Measurements from ENCODE around the gene MAS1L.

The MAS1L gene, protein sequence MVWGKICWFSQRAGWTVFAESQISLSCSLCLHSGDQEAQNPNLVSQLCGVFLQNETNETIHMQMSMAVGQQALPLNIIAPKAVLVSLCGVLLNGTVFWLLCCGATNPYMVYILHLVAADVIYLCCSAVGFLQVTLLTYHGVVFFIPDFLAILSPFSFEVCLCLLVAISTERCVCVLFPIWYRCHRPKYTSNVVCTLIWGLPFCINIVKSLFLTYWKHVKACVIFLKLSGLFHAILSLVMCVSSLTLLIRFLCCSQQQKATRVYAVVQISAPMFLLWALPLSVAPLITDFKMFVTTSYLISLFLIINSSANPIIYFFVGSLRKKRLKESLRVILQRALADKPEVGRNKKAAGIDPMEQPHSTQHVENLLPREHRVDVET

DNA sequence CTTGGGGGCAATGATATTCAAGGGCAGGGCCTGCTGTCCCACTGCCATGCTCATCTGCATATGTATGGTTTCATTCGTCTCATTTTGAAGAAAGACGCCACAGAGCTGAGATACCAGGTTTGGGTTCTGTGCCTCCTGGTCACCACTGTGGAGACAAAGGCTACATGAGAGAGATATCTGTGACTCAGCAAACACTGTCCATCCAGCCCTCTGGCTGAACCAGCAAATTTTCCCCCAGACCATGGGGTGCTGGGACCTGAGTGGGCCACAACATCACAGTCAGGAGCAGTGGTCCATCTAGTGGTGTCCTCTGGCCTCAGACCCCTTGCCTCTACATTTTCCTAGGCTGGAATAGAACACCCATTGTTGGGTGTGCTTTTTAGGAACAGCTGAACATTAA is at the start of gene MAS1L:
Gene MAS1L (minus strand): TSS at position 297 of the 400 bp plus-strand sequence. CDS start 54 bp downstream, at position 243.
- DNase-seq, result no peak

DNA sequence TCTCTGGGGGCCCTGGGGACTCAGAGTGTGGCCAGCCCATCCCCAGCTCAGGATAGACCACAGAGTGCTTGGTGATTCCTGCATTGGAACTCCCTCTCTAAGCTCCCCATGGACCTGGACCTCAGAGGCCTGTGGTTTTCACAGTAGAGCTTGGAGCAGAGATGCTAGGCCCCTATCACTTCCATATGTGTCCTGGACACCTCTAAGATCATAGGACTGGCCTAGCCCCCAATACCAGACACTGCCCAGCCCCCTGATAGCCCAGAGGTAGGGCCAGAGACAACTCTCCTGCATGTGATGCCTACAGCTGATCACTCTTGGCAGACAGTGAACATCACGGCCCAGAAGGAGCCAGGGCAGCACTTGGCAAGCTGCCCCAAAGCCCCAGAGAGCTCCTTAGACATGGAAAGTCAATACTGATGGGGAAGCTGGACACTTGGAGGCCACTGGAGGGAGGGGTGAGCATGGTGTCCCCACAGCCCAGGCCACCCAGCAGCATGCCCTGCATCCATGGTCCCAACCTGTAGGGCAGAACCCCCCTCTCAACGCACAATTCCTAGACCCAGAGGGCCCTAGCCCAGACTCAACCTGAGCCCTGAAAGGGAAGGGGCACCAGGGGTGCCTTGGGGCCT is 44.7 kb upstream of the MAS1L start:
- no peak for DNase-seq

DNA sequence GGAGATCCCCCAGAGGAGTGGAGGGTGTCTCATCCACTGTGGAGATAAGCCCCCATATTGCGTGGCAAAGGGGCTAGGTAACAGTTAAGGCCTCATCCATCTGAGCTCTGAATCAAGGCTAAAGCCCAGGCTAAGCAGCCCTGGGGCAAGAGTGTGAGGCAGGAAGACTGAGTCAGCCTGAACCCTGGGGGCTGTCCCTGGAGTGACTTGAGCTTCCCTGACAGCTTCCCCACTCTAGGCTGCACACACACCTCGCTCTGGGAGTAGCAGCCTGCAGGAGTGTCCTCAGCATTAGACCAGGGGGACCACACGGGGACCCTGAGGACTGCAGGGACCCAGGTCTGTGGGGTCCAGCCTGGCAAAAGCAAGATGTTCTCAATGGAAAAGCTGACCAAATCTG is 43.9 kb upstream of the MAS1L start:
- DNase-seq, result no peak

- DNase-seq, result no peak
Observed at GRCh38 chr6:29530671-29531310, 43.0 kb upstream of the MAS1L start.

GRCh38 chr6:29529956-29530355 is 42.2 kb upstream of the MAS1L start:
- DNase-seq, result no peak

GRCh38 chr6:29528988-29529560 is 41.3 kb upstream of the MAS1L start:
- no peak for DNase-seq

- DNase-seq, result no peak
Observed at GRCh38 chr6:29528300-29528931, 40.7 kb upstream of the MAS1L start.

GRCh38 chr6:29527564-29527963 is 39.8 kb upstream of the MAS1L start:
- DNase-seq, result no peak

- no peak for DNase-seq
Observed at GRCh38 chr6:29527126-29527525, 39.4 kb upstream of the MAS1L start.

- DNase-seq, result no peak
Observed at GRCh38 chr6:29525311-29525639, 37.5 kb upstream of the MAS1L start.

GRCh38 chr6:29524444-29525310 is 36.9 kb upstream of the MAS1L start:
- no peak for DNase-seq

GRCh38 chr6:29524044-29524443 is 36.3 kb upstream of the MAS1L start:
- no peak for DNase-seq

GRCh38 chr6:29522227-29522626 is 34.5 kb upstream of the MAS1L start:
- DNase-seq, result no peak

- no peak for DNase-seq
Observed at GRCh38 chr6:29521006-29521680, 33.4 kb upstream of the MAS1L start.

DNA sequence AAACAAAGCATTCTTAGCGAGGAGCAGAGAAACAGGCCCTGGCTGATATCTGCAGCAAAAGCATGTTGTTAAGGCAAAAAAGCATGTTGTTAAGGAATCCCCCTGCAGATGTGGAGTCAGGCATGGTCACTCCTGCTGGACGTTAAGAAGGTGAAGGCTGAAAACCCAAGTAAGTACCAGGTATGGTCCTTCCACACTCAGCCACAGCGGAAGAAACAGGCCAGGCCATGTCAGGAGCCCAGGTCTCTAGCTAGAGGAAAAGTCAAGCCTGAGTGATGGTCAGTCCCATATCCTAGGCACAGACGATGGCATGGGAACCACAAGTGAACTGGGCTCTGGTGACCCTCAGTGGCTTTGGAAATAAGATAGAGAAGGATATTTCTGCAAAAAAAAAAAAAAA is 32.5 kb upstream of the MAS1L start:
- DNase-seq, result no peak

DNA sequence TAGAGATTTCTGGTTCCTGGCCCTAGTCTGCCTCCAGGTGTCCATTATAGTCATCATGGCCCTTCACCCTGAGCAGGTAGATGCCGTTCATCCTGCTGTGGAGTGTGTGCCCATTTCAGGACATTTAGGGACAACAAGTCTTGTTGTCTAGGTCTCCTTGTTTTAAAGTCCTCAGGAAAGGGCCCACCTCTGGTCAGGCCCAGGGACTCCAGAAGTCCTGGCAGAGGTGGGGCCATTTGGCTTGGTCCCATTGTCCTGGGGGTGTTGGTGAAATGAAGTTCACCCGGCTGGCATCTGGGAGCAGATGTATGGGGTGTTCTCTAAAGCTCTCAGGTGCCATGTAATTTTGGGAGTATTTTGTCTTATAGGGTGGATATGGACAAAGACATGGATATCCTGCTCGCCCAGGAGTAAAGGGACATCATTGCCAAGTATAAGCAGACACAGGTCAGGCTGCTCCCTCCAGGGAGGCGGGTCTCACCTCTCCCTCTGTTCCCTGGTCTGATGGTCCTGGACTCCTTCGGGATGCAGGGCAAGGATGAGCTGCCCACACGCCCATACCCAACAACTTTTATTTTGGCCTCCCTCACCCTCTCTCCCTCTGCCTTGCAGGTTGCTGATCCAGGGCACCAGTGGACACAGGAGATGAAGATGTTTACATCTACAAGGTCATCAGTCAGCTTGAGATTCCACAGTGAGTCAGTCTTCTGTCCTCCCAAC is 31.7 kb upstream of the MAS1L start:
- DNase-seq, result no peak

DNA sequence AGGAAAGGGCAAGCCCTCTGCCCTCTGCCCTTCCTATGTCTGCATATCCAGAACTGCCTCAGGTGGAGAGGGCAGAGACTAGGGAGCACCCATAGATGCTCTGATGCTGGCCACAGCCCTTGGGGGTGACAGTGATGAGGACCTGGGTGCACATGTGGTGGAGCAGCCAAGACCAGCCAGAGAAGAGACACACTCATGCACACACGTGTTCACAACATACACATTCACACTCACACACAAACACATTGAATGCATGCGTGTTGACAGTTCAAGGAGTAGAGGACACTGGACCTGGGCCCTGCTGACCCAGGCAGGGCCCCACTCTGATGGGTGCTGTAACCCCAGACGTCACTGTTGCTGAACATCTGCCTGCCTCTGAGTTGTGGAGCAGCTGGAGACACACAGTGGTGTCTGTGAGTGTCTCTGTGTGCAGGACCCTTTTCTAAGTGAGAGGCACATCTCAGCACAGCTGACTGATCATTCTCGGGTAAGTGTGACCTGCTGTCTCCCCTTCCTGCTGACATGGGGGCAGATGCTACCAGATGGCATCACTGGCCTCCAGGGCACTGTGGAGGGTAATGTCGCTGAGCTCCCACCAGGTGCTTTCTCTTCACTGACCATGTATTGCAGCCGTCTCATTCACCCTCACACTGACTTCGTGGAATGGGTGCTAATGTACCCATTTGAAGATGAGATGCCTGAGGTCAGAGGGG is 30.1 kb upstream of the MAS1L start:
- DNase-seq, result no peak

DNA sequence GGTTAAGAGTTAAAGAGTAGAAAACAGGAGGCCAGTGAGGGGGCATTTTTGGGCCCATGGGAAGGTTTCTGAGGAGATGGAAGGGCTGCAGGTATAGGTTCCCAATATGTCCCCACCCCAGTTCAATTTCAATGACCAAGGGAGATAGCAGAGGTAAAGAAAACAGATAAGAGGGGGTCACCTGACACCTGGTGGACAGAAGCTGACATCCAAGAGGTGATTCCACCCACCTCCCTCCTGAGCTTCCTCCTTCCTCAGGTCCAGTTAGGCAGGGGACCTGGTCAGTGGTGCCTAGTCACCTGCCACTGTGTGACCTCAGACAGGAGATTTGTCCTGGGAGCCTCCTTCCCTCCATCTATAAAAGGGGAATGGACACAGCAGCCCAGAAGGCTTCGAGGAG is 29.5 kb upstream of the MAS1L start:
- DNase-seq, result no peak

- peak in 1 of 2 donors; percentile 36 for DNase-seq
Observed at GRCh38 chr6:29516108-29516507, 28.4 kb upstream of the MAS1L start.

- DNase-seq, result no peak
Observed at GRCh38 chr6:29510746-29511300, 23.1 kb upstream of the MAS1L start.

Measured in CD4-positive, alpha-beta T cell treated with Interleukin-1 beta for 1 hour (primary cell).